Urinary bladder (tissue), 4 donors: Measurements from ENCODE around the gene TOR1A. TPM values are rescaled to one million over a fixed set of nuclear protein-coding genes. Genes with fewer than 3 reads are reported as not detected.
"Not testable (repeated sequence)": the region's sequence is repeated elsewhere in the genome, so short reads cannot be mapped to it uniquely, and the experiment has no call there.

ENCODE experiments used
- DNase-seq: peaks from one replicate; pipeline ENCODE4 v3.0.0-alpha.2; 2015; ENCODE audit errors: extremely low spot score
- H3K27ac ChIP-seq: one replicate; pipeline ENCODE4 v1.5.1; 2013; ENCODE audit warnings: low read depth, mild to moderate bottlenecking, moderate library complexity
- H3K36me3 ChIP-seq: one replicate; pipeline ENCODE4 v1.6.1; 2013; ENCODE audit warnings: mild to moderate bottlenecking, moderate library complexity; ENCODE audit not compliant: insufficient read depth
- H3K4me1 ChIP-seq: one replicate; pipeline ENCODE4 v1.6.1; 2013; ENCODE audit warnings: mild to moderate bottlenecking, moderate library complexity; ENCODE audit not compliant: insufficient read depth
- H3K4me3 ChIP-seq: one replicate; pipeline ENCODE4 v1.5.1; 2013; ENCODE audit warnings: low read depth, low read length
- WGBS: extraction: QIAGEN DNeasy Blood & Tissue Kit; methylation state at CpG from one replicate; pipeline ENCODE4 v1.1.7; 2013; 5-methylcytosine and 5-hydroxymethylcytosine counted together
- polyA plus RNA-seq: library from polyadenylated mRNA; stranded (reverse); fragments of 200-250 nt; gene quantifications from one replicate; pipeline ENCODE4 v1.2.3, GENCODE V29; 2013
- total RNA-seq: library from RNA; depleted of rRNA; stranded (reverse); fragments of >200 nt; gene quantifications from one replicate; pipeline ENCODE4 v1.2.3, GENCODE V29; 2014
- donor health status: healthy with polysubstance abuse.
- donor health status: healthy.

Gene TOR1A
- total and polyA plus RNA-seq, 2 donors, result 20.5 to 36.7 TPM

DNA sequence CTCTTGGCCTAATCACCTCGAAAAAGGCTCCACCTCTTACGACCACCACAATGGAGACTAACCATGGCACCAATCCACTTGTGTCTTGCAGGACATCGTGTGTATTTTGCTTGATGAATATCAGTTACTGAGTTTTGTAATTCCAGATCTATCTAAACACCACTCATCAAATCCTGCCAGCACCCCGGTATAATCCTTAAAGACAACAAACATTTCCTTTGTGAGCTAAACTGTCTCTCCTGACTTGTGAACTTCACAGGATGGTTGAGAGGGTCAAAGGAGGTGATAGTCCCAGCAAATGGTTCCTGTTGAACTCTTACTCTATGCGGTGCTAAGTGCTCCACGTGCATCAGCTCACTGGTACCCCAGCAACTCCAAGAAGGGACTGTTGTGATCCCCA is 25.0 kb downstream of the TOR1A start:
- DNase-seq, result no peak
- 54% methylated on average over 6 of the region's 6 CpGs for WGBS
- H3K36me3 ChIP-seq, result no peaks in the 10 kb centered on the region

DNA sequence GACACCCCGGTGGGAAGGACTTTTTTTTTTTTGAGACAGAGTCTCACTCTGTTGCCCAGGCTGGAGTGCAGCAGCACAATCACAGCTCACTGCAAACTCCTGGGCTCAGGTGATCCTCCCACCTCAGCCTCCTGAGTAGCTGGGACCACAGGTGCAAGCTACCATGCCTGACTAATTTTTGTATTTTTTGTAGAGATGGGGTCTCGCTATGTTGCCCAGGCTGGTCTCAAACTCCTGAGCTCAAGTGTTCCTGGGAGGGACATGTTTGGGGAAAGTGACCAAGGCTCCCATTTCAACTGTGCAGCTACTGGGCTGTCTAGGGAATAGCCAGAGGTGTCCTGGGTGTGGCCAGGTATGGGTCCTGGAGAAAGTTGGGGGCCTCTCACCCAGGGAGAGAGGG is 27.9 kb downstream of the TOR1A start:
- not testable (repeated sequence) for H3K4me3 ChIP-seq, H3K36me3 ChIP-seq, H3K27ac ChIP-seq, DNase-seq, H3K4me1 ChIP-seq
- 83% methylated on average over 2 of the region's 2 CpGs for WGBS

More for the DNA sequence above, 25.0 kb downstream of the TOR1A start:
- Histone ChIP-seq H3K4me1 (no peaks in the 10 kb centered on the region), H3K4me3 (no peak overlapping the region), H3K27ac (no peak overlapping the region)

DNA sequence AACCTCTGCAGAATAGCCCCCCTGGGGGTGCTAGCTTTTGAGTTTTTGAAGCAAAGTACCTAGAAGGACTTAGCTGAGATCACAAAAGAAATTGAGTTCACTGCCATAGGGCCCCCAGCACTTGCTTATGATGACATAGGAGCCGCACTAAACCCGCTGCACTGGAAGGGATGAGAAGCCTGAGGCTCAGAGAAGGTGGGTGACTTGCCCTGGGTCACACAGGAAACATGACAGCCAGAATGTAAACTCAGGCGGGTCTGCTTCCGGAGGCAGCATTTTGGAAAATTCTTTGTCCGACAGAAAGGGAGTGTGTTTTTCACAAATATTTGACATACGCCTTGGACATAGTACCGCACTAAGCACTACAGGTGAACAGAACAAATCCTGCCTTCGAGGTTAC is 29.4 kb downstream of the TOR1A start:
- no peak for DNase-seq
- Histone ChIP-seq H3K4me3 (no peak overlapping the region), H3K36me3 (no peaks in the 10 kb centered on the region), H3K27ac (no peak overlapping the region), H3K4me1 (no peaks in the 10 kb centered on the region)
- 78% methylated on average over 8 of the region's 8 CpGs for WGBS

DNA sequence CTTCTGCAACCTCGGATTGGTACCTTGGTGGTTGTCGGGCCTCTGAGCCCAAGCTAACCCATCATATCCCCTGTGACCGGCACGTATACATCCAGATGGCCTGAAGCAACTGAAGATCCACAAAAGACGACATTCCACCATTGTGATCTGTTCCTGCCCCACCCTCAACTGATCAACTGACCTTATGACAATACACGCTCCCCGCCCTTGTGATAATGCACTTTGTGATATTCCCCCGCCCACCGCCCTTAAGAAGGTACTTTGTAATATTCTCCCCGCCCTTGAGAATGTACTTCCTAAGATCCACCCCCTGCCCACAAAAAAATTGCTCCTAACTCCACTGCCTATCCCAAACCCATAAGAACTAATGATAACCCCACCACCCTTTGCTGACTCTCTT is 37.5 kb downstream of the TOR1A start:
- Histone ChIP-seq H3K36me3 (no peaks in the 10 kb centered on the region), H3K4me1 (no peaks in the 10 kb centered on the region), H3K27ac (no peak overlapping the region), H3K4me3 (no peak overlapping the region)
- DNase-seq, result no peak
- WGBS, result 81% methylated on average over 10 of the region's 10 CpGs

DNA sequence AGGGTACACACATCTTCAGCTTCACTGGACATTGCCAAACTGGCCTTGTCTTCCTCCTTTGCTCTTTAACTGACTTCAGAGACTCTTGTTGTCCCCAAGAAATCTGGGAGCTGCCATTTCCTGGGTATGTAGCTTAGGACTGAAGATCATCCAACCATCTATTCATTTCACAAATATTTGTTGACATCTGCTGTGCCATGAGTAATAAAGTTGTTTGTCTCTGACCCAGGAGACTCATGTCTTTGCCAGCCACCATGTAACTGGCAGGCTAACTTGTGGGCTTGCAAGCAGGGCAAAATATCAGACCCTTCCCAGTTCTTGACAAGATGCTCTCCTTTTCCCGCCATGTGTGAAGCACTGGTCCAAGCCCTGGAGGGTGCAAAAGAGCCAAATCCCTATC is 38.1 kb downstream of the TOR1A start:
- H3K4me1 ChIP-seq, result no peaks in the 10 kb centered on the region
- WGBS, result 88% methylated on average over 1 of the region's 1 CpG
- H3K4me3 ChIP-seq, result no peak overlapping the region
- no peak for DNase-seq
- no peaks in the 10 kb centered on the region for H3K36me3 ChIP-seq
- no peak overlapping the region for H3K27ac ChIP-seq

DNA sequence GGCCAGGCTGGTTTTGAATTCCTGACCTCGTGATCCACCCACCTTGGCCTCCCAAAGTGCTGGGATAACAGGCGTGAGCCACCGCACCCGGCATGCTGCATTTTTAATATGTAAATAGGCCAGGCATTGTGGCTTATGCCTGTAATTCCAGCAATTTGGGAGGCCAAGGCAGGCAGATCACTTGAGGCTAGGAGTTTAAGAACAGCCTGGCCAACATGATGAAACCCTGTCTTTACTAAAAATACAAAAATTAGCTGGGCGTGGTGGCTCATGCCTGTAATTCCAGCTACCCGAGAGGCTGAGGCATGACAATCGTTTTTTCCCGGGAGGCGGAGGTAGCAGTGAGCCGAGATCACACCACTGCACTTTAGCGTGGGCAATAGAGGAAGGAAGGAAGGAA is 39.0 kb downstream of the TOR1A start:
- 78% methylated on average over 11 of the region's 11 CpGs for WGBS
- H3K36me3 ChIP-seq, DNase-seq: not testable (repeated sequence)

DNA sequence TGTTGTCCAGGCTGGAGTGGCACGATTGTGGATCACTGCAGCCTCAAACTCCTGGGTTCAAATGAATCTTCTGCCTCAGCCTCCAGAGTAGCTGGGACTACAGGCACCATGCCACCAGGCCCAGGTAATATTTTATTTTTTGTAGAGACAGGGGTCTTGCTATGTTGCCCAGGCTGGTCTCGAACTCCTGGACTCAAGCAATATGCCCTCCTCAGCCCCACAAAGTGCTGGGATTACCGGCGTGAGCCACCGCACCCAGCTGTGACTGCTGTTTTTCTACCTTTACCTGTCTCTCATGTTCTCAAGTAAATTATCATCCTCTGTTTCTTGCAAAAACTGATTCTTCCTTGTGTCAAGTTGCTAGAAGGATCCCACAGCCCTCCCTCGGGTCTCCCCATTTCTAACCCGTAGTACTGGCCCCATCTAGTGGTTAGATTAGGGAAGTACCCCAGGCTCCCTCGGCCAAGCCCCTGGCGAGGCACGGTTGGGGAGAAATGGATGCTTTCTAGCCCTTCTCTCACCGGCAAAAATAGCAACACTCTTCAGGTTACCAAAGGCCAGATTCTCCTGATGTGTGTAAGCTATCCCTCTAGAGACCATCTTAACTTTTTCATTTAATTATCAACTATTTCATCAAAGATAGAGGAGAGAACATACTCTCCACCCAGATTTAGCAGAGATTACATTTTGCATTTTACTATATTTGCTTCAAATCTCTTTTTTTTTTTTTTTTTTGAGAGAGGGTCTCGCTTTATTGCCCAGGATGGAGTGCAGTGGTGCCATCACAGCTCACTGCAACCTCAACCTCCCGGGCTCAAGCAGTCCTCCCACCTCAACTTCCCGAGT is 40.2 kb downstream of the TOR1A start:
- DNase-seq, result peak; percentile 55
- Histone ChIP-seq H3K4me3 (no peak overlapping the region), H3K4me1 (no peaks in the 10 kb centered on the region), H3K27ac (no peak overlapping the region), H3K36me3 (no peaks in the 10 kb centered on the region)
- WGBS, result 34% methylated on average over 14 of the region's 14 CpGs

More for the DNA sequence above, 39.0 kb downstream of the TOR1A start:
- not testable (repeated sequence) for H3K4me1 ChIP-seq, H3K27ac ChIP-seq, H3K4me3 ChIP-seq

DNA sequence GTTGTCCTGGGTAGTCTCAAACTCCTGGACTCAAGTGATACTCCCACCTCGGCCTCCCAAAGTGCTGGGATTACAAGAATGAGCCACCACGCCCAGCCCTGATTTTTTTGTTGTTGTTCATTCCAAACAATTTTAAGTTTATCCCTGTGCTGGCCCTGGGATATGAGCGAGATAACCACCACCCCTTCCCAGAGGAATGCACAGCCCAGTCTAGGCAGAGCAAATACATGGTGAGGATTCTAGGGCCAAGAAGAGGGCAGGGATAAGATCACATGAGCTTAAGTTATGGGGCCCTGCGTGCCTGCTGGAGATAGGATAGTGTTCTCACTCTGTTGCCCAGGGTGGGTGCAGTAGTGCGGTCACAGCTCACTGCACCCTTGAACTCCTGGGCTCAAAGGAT is 42.0 kb downstream of the TOR1A start:
- H3K27ac ChIP-seq, result no peak overlapping the region
- no peak for DNase-seq
- no peaks in the 10 kb centered on the region for H3K36me3 ChIP-seq
- H3K4me1 ChIP-seq, result peaks cover 3% of the 10 kb centered on the region
- 50% methylated on average over 5 of the region's 5 CpGs for WGBS
- H3K4me3 ChIP-seq, result no peak overlapping the region

DNA sequence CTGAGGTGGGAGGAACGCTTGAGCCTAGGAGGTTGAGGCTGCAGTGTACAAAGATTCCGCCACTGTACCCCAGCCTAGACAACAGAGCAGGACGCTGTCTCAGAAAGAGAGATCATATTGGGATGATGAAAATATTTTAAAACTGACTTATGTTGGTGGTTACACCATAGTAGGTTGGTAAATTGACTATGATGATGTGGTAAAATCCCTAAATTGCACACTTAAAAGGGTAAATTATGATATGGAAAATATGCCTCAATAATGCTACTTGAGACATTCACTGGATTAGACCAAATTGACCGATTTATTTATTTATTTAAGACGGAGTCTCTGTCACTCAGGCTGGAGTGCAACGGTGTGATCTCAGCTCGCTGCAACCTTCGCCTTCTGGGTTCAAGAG is 42.8 kb downstream of the TOR1A start:
- 87% methylated on average over 8 of the region's 8 CpGs for WGBS

DNA sequence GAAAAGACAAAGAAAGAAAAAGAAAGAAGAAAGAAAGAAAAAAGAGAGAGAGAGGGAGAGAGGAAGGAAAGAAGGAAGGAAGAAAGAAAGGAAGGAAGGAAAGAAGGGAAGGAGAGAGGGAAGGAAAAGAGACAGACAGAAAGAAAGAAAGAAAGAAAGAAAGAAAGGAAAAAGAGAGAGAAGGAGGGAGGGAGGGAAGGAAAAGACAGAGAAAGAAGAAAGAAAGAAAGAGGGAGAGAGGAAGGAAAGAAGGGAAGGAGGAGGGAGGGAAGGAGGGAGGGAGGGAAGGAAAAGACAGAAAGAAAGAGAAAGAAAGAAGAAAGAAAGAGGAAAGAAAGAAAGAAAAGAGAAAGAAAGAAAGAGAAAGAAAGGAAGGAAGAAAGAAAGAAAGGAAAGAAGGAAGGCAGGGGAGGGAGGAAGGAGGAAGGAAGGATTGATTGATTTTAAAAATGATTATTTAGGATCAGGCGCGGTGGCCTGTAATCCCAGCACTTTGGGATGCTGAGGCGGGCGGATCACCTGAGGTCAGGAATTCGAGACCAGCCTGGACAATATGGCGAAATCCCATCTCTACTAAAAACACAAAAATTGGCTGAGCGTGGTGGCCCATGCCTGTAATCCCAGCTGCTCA is 44.3 kb downstream of the TOR1A start:
- no peak overlapping the region for H3K27ac ChIP-seq
- no peak overlapping the region for H3K4me3 ChIP-seq
- H3K36me3 ChIP-seq, result no peaks in the 10 kb centered on the region
- DNase-seq, result no peak
- 99% methylated on average over 7 of the region's 7 CpGs for WGBS
- H3K4me1 ChIP-seq, result peaks cover 3% of the 10 kb centered on the region

More for the DNA sequence above, 42.8 kb downstream of the TOR1A start:
- H3K27ac ChIP-seq, result no peak overlapping the region
- H3K4me1 ChIP-seq, result peaks cover 3% of the 10 kb centered on the region
- no peak overlapping the region for H3K4me3 ChIP-seq
- no peaks in the 10 kb centered on the region for H3K36me3 ChIP-seq
- no peak for DNase-seq

DNA sequence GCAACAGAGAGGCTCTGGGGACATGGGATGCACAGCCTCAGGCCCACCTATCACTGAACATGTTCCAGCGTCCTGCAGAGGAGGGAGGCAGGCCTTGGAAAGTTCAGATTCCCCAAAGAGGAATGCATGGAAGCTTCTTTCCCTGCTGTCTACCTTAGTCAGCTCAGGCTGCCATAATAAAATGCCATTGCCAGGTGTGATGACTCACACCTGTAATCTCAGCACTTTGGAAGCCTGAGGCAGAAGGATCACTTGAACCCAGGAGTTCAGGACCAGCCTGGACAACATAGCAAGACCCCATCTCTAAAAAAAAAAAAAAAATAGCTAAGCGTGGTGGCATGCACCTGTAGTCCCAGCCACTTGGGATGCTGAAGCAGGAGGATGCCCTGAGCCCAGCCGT is 45.5 kb downstream of the TOR1A start:
- Histone ChIP-seq H3K36me3 (no peaks in the 10 kb centered on the region), H3K4me1 (peaks cover 3% of the 10 kb centered on the region), H3K27ac (no peak overlapping the region), H3K4me3 (no peak overlapping the region)
- 90% methylated on average over 3 of the region's 3 CpGs for WGBS
- DNase-seq, result no peak

DNA sequence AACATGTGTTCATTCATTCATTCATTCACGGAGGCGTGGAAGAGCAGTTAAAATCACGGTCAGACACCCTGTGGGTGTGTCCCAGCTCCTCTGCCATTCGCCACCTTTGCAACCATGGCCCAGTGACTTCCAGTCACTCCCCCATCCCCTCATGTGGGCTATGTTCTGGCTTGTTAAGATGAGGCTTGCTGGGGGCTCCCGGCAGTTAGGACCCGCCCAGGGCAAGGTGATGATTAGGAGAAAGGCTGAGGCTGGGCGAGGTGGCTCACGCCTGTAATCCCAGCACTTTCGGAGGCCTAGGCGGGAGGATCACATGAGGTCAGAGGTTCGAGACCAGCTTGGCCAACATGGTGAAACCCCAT is 46.2 kb downstream of the TOR1A start:
- 60% methylated on average over 11 of the region's 11 CpGs for WGBS
- Histone ChIP-seq H3K36me3 (no peaks in the 10 kb centered on the region), H3K4me3 (no peak overlapping the region), H3K27ac (peak overlapping the region; percentile 30), H3K4me1 (peaks cover 3% of the 10 kb centered on the region)
- DNase-seq, result no peak

DNA sequence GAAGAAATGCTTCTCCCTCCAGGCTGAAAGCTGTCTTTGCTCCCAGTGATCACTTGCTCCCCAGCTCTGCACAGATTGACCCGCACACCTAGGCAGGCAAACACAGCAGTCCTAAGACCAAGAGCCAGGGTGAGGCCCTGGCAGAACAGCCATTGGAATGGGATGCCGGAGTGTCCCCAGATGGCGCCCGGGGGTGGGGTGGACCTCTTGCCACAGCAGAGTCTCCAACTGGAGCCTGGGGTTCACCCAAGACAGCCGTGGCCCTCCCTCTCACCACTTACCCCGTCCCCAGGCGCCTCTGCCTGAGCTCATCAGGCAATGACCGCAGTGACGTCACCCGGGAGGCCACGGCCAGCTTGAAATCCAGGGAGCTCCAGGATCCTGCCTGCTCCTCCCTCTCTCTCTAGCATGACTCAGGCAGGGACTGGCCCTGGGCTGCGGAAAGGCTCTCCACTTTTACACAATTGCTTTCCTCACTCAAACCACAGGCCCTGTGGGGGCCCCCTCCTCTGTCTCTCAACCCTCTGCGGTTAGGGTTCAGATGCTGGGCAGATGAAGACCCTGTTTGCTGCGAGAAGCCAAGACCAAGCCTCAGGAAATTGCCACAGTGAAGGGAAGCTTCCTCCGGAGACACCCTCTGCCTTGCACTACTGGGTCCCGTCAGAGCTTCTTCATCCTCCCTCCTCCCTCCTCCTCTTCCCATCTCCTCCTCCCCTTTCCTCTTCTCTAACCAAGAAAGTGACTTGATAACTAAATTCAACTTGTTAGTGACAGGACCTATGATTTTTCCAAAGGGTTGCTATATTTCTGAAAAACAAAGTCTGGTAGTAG is 46.8 kb downstream of the TOR1A start:
- no peak overlapping the region for H3K4me3 ChIP-seq
- peak; percentile 74 for DNase-seq
- H3K4me1 ChIP-seq, result peaks cover 3% of the 10 kb centered on the region
- H3K36me3 ChIP-seq, result no peaks in the 10 kb centered on the region
- H3K27ac ChIP-seq, result peak overlapping the region; percentile 51
- WGBS, result 12% methylated on average over 16 of the region's 16 CpGs

DNA sequence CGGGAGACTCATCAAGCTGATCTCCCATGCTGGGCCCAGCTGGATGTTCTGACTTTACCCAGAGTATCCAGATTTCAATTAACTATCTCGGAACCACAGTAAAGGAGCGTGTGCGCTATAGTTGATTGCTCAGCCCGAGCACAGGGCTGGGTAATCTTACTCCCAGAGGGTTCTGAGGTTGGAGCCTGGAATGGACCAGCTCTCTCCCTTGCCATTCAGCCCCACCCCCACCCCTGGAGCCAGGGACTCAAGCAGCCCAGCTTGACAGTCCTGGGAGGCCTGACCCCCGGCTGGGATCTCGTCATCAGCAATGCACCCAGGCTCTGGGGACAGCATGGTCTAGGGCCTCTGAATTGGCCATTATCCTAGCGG is 47.4 kb downstream of the TOR1A start:
- no peak for DNase-seq
- H3K4me1 ChIP-seq, result peaks cover 3% of the 10 kb centered on the region
- peak overlapping the region; percentile 51 for H3K27ac ChIP-seq
- H3K4me3 ChIP-seq, result no peak overlapping the region
- H3K36me3 ChIP-seq, result no peaks in the 10 kb centered on the region
- WGBS, result 64% methylated on average over 8 of the region's 8 CpGs
